ENCODE data around the gene COPS9. TPM values are rescaled to one million over a fixed set of nuclear protein-coding genes. Genes with fewer than 3 reads are reported as not detected.

The COPS9 gene
- total RNA-seq, 1 donor from 2014 or later: 115 TPM

GRCh38 chr2:240132651-240132980, 3.5 kb downstream of the COPS9 start:
- no peak overlapping the region for H3K27ac Mint-ChIP-seq
- no peaks in the 10 kb centered on the region for H3K9me3 Mint-ChIP-seq (ENCODE audit: low read depth)
- peaks cover 11% of the 10 kb centered on the region for H3K4me1 Mint-ChIP-seq (ENCODE audit: low read depth)
- peaks cover 8% of the 10 kb centered on the region for H3K27me3 Mint-ChIP-seq
- DNase-seq (ENCODE audit: low spot score, unreplicated experiment): no peak
- H3K36me3 Mint-ChIP-seq (ENCODE audit: insufficient read depth): peaks cover 11% of the 10 kb centered on the region
- no peak overlapping the region for H3K4me3 Mint-ChIP-seq (ENCODE audit: low read depth)
- TF ChIP-seq CTCF (IDR thresholded peaks at IDR 0.05; ENCODE audit: unreplicated experiment): no peak

- no peak for TF ChIP-seq CTCF (IDR thresholded peaks at IDR 0.05; ENCODE audit: unreplicated experiment)
- Mint-ChIP-seq H3K36me3 (ENCODE audit: insufficient read depth) (peaks cover 12% of the 10 kb centered on the region), H3K27me3 (peaks cover 5% of the 10 kb centered on the region), H3K27ac (no peak overlapping the region), H3K4me1 (ENCODE audit: low read depth) (peaks cover 11% of the 10 kb centered on the region), H3K4me3 (ENCODE audit: low read depth) (no peak overlapping the region), H3K9me3 (ENCODE audit: low read depth) (no peaks in the 10 kb centered on the region)
- no peak for DNase-seq (ENCODE audit: low spot score, unreplicated experiment)
Observed at GRCh38 chr2:240131941-240132650, 4.0 kb downstream of the COPS9 start.

GRCh38 chr2:240131296-240131695, 4.8 kb downstream of the COPS9 start:
- Mint-ChIP-seq H3K27me3 (peaks cover under 1% of the 10 kb centered on the region), H3K36me3 (ENCODE audit: insufficient read depth) (peaks cover 12% of the 10 kb centered on the region), H3K9me3 (ENCODE audit: low read depth) (no peaks in the 10 kb centered on the region), H3K27ac (no peak overlapping the region), H3K4me1 (ENCODE audit: low read depth) (peaks cover 11% of the 10 kb centered on the region), H3K4me3 (ENCODE audit: low read depth) (no peak overlapping the region)
- no peak for DNase-seq (ENCODE audit: low spot score, unreplicated experiment)
- TF ChIP-seq CTCF (IDR thresholded peaks at IDR 0.05; ENCODE audit: unreplicated experiment): no peak

GRCh38 chr2:240130393-240131195, 5.5 kb downstream of the COPS9 start:
- no peak overlapping the region for H3K4me3 Mint-ChIP-seq (ENCODE audit: low read depth)
- no peak overlapping the region for H3K27ac Mint-ChIP-seq
- no peak for TF ChIP-seq CTCF (IDR thresholded peaks at IDR 0.05; ENCODE audit: unreplicated experiment)
- H3K4me1 Mint-ChIP-seq (ENCODE audit: low read depth): peaks cover 11% of the 10 kb centered on the region
- H3K9me3 Mint-ChIP-seq (ENCODE audit: low read depth): no peaks in the 10 kb centered on the region
- peaks cover 14% of the 10 kb centered on the region for H3K36me3 Mint-ChIP-seq (ENCODE audit: insufficient read depth)
- DNase-seq (ENCODE audit: low spot score, unreplicated experiment): no peak
- H3K27me3 Mint-ChIP-seq: no peaks in the 10 kb centered on the region

GRCh38 chr2:240129731-240130392, 6.2 kb downstream of the COPS9 start:
- peaks cover 14% of the 10 kb centered on the region for H3K36me3 Mint-ChIP-seq (ENCODE audit: insufficient read depth)
- no peak overlapping the region for H3K4me3 Mint-ChIP-seq (ENCODE audit: low read depth)
- H3K27ac Mint-ChIP-seq: no peak overlapping the region
- H3K4me1 Mint-ChIP-seq (ENCODE audit: low read depth): peaks cover 5% of the 10 kb centered on the region
- TF ChIP-seq CTCF (IDR thresholded peaks at IDR 0.05; ENCODE audit: unreplicated experiment): no peak
- H3K27me3 Mint-ChIP-seq: no peaks in the 10 kb centered on the region
- DNase-seq (ENCODE audit: low spot score, unreplicated experiment): no peak
- no peaks in the 10 kb centered on the region for H3K9me3 Mint-ChIP-seq (ENCODE audit: low read depth)

Data from progenitor cell of endocrine pancreas (in vitro differentiated cells).